Stimulated activated CD4-positive, alpha-beta T cell treated with anti-CD3 and anti-CD28 coated beads, Interleukin-2, amount 100 ng/mL, for 4 hours (primary cell): ENCODE measurements around the gene NUP98.
"Not testable (repeated sequence)": the region's sequence is repeated elsewhere in the genome, so short reads cannot be mapped to it uniquely, and the experiment has no call there.

Experiments
- DNase-seq: peaks from one replicate; pipeline ENCODE4 v3.0.0-alpha.2; 2020; ENCODE audit warnings: low read depth

NUP98 gene

DNA sequence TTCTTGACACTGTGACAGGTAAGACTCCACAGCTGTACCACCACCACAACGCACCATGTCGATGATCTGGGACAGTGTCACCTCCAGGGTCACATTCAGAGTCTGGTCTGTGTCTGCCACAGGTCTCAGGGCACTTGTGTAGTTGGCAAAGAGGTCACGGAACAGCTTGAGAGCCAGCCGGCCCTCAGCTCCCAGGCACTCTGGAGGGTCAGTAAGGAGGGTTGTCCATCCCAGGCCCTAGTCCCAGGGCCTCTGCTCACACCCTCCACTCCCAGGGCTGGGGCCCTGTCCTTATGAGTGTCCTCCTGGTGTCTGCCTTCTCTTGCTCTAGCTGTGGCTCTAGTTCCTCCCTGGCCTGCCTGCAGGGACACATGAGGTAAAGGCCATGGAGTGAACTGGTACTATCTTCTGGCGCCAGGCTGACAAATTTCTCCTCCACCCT is 127.6 kb downstream of the NUP98 start:
- DNase-seq = no peak

DNA sequence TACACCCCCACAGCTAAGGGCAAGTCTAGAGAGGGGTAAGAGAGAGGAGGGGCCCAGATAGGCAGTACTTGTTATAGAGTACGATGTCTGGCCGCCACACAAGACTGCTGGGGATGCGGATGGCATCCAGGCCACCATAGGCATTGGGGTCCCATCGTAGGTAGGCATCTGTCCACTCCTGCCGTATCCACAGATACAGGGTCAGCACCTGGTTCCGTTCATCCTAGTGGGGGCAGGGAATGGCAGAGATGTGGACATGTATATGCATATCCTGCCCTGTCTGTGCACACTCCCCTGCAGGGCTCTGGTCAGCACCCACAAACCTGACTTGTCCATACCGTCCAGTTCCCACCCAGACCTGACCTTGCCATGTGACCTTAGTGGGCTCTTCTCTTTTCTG is 128.2 kb downstream of the NUP98 start:
- DNase-seq = no peak

DNA sequence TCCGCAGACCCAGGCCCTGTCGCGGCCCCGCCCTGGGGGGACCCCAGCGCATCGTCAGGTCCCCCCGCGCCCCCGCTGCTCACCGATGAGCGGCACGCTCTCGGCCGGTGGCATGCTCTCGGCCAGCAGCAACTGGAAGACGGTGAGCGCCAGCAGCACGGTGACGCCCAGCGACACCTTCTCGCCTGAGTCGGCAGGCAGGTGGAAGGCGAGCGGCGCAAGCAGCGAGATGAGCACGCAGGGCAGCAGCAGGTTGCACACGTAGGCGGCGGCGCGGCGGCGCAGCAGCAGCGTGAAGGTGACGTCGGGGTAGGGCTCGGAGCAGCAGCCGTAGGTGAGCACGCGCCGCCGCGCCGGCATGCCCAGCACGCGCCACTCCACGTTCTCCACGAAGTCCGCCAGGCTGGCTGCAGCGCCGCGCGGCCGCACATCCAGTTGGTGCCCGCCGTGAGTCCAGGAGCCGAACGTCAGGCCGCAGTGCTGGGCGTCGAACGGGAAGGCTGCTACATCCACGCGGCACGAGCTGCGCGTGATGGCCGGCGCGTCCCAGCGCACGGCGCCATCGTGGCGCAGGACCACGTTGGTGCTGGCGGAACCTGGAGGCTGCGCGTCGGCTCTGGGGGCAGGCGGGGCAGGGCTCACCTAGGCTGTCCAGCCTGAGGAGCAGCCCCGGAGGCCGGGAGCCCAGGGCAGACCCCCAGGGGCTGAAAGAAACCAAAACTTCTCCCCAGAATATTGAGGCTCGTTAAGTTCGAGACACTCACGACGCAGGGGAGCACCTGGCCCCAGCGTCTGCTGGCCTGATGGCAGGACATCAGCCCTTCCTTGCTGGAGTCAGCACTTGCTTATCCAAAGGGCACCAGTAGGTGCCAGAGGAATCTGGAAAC is 130.0 kb downstream of the NUP98 start:
- DNase-seq = no peak

DNA sequence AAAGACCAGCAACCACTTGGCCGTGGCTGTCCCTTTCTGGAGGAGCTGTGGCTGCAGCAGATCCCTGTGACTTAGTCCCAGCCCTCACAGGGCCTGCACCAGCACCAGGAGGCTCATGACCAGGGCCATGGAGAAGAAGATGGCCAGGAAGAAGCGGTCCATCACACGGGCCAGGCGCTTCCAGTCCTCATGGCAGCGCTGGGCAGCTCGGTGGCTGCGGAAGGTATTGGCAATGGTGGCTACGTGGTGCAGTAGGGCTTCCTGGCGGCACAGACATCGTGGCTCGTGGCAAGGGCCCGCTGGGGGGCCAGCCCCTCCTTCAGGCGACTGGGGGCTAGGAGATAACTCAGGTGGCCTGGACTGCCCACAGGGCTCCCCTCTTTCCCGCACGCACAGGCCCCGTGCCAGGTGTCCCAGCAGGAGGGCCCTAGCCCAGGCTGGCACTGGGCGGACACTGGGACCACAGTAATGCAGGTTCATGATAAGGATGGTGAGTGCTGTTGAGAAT is 131.3 kb downstream of the NUP98 start:
- no peak for DNase-seq

DNA sequence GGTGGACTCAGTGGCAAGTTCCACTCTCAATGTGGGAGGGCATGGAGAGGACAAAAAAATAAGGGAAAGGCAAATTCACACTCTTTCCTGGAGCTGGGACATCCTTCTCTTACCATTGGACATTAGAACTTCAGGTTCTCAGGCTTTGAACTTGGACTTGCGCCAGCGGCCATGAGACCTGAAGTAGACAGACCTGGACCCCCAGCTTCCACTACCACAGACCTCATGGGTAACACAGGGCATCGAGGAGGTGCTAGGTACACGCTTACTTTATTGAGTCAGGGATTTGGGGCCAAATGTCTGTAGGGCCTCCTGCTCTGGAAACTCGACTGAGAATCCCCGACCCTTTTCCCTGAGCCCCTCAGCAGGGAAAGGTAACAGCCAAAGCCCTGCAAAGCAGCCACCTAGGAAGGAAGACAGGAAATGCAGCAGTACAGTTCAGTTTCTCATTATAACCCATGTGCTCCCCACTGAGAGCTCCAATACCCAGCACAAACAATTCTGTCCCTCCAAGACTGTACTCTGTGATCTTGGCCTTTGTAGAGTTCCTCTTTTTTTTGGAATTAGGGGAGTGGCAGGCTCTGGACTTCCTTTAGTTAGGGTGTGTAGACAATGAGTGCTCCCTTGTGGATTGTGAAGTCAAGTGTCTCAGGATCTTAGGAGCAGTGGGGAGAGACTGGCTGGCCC is 131.9 kb downstream of the NUP98 start:
- no peak for DNase-seq

DNA sequence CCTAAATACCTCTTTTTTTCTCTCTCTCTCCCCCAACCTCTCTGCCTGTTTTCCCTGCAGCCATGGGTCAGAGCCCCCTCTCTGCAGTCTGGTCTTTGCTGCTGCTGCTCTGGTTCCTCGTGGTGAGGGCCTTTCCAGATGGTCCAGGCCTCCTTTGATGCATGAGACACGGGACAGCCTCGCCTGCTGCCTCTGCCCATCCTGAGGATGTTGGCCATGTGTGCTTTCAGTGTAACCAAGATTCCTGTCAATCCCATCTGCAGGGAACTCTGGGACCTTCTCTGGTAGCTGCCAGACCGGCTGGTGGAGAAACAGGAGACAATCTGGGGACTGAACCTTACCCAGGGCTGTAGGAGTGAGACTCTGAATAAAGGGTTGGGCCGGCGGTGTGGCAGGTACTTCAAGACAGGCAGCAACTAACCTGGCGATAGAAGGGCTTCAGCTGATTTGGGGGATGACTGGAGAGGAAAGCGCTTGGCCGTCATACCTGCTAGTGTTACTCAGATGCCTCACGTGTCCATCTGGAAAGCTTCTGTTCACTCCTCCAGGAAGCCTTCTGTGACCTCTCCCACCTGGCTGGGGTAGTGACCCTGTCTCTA is 133.2 kb downstream of the NUP98 start:
- DNase-seq = no peak

DNA sequence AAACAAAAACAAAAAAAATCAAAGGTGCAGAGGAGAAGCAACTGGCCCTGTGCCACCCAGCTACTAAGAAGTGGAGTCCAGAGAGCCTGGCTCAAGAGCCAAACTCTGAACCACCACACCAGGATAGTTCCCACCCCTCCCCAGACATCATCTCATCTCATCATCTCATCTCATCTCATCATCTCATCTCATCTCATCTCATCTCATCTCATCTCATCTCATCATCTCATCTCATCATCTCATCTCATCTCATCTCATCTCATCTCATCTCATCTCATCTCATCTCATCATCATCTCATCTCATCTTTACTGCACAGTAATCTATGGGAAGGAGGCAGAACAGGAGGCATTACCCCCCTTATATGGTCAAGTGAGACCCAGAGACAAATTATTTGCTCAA is 134.5 kb downstream of the NUP98 start:
- DNase-seq = no peak

DNA sequence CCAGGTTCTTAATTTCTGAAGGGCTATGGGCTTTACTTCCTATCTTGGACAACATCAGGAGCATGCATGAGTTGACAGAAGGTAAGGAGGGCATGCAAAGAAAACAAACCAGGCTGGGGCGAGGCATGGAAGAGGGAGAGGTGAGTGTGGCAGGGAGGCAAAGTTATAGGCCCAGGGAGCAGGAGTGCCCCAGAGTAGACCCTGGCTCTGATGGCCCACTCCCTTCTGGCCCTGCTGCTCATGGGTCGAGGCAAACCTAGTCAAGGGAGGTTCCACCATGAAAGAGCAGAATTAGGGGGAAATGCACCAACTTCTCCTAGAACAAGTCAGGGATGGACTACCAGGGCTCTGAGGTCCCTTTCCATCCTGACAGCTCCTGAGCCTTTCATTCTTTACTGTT is 136.4 kb downstream of the NUP98 start:
- no peak for DNase-seq

DNA sequence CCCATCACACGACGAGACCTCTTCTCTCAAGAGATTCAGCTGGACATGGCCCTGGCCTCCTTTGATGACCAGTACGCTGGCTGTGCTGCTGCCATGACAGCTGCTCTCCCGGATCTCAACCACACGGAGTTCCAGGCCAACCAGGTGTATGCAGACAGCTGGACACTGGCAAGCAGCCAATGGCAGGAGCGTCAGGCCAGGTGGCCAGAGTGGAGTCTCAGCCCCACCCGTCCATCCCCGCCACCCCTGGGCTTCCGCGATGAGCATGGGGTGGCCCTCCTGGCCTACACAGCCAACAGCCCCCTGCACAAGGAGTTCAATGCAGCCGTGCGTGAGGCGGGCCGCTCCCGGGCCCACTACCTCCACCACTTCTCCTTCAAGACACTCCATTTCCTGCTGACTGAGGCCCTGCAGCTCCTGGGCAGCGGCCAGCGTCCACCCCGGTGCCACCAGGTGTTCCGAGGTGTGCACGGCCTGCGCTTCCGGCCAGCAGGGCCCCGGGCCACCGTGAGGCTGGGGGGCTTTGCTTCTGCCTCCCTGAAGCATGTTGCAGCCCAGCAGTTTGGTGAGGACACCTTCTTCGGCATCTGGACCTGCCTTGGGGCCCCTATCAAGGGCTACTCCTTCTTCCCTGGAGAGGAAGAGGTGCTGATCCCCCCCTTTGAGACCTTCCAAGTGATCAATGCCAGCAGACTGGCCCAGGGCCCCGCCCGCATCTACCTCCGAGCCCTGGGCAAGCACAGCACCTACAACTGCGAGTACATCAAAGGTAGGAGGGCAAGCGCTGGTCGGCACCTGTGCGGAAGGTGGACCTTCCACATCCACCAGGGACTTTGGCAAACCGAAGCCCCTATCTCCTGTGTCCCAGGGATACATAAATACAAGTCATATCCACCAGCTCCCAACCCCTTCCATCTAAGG is 137.5 kb downstream of the NUP98 start:
- no peak for DNase-seq

DNA sequence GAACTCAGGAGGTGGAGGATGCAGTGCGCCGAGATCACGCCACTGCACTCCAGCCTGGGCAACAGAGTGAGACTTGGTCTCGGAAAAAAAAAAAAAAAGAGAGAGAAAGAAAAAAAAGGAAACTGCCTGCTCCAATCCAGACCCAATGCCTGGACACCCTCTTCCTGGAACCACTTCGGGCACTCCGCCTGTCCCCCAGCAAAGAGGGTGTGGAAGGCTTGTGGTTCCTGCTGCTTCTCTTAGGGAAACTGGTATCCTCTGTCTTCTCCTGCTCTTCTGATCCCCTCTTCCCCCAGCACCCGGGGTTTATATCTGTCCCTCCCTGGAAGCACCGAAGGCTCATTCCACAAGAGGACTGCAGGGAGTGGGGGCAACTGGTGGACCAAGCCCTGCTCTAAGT is 139.1 kb downstream of the NUP98 start:
- no peak for DNase-seq

DNA sequence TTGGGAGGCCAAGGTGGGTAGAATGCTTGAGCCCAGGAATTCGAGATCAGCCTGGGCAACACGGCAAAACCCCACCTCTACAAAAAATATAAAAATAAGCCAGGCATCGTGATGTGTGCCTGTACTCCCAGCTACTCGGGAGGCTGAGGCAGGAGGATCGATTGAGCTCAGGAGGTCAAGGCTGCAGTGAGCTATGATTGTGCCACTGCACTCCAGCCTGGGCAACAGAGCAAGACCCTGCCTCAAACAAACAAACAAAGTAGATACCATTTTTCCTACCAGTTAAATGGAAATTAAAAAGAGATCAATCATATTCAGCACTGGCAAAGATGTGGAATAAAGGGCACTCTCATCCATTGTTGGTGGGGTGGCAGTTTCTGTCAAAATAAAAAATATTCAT is 140.0 kb downstream of the NUP98 start:
- DNase-seq = not testable (repeated sequence)

DNA sequence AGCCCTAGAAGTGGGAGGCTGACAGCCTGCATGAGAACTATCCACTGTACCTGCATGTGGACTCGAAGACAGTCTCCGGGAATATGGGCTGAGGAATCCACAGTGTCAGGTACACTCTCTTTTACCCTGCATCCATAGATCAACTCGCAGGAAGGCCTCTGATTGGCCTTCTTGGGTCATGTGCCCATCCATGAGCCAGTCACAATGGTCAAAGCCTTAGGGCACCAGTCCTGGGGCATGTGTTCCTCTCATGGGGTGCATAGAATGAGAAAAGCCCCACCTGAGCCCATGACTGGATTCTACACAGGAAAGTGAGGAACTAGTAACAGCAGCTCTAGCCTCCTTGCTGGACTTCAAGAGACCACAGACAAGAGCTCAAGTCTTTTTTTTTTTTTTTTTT is 141.8 kb downstream of the NUP98 start:
- no peak for DNase-seq

DNA sequence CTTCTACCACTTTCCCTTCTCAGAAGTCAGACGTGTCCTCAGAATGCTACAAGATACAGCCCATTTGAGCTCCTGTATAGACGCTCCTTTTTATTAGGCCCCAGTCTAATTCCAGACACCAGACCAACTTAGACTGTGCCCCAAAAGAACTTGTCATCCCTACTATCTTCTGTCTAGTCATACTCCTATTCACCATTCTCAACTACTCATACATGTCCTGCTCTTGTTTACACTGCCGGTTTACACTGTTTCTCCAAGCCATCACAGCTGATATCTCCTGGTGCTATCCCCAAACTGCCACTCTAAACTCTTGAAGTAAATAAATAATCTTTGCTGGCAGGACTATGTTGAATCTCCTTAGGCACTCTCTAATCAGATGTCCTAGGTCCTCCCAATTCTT is 144.8 kb downstream of the NUP98 start:
- not testable (repeated sequence) for DNase-seq

DNA sequence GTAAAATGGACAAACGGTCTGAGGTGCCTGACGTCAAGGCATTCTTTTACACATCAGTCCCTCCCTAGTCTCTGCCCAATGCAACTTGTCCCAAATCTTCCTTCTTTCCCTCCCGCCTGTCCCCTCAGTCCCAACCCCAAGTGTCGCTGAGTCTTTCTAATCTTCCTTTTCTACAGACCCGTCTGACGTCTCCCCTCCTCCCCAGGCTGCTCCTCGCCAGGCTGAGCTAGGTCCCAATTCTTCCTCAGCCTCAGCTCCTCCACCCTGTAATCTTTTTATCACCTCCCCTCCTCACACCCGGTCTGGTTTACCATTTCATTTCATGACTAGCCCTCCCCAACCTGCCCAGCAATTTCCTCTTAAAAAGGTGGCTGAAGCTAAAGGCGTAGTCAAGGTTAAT is 148.0 kb downstream of the NUP98 start:
- DNase-seq = not testable (repeated sequence)

DNA sequence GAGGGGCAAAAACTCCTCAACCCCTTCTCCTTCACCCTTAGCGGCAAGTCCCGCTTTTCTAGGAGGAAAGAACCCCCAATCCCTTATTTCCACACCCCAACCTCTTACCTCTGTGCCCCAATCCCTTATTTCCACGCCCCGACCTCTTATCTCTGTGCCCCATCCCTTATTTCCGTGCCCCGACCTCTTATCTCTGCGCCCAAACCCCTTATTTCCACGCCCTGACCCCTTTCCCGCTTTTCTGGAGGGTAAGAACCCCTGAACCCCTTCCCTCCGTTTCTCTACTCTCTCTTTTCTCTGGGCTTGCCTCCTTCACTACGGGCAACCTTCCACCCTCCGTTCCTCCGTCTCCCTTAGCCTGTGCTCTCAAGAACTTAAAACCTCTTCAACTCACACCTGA is 148.5 kb downstream of the NUP98 start:
- DNase-seq = not testable (repeated sequence)

DNA sequence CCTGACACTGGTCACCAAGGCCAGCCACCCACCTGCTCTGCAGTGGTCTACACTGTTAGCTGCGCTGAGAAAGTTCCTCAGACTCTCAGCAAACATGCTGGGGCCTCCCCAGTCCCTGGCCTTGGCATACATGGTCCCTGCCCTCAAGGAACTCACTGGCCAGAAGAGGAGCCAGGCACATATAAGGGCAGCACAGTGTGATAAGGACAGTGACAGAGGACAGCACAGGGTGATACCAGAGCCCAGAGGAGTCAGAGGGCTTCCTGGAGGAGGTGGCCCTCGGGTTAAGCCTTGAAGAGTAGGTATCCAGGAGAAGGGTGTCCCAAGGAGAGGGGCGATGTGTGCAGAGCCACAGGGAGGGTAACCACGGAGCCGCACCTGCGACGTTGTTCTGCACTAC is 151.8 kb downstream of the NUP98 start:
- DNase-seq = no peak

DNA sequence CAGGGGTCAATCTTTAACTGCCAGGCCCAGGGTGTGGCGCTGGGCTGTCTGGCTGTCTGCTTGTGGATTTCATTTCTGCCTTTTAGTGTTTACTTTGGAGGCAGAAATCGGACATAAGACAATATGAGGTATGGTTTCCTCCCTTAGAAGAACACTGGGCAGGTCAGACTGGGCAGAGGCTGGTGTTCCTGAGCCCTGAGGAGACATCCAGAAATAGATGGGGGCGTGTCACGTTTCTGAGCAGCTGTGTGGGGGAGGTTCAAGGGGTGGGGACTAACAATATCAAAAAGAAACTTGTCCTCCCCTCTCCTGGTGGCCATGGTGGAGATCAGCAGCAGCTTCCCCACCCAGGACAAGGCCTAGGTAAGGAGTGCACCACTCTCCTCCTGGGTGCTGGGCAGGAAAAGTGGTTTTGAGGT is 152.5 kb downstream of the NUP98 start, which contains the start of gene ART1:
ART1 (plus strand) TSS at position 312 of the 419 bp plus-strand sequence. CDS start 14,086 bp downstream, outside the sequence.
- no peak for DNase-seq

DNA sequence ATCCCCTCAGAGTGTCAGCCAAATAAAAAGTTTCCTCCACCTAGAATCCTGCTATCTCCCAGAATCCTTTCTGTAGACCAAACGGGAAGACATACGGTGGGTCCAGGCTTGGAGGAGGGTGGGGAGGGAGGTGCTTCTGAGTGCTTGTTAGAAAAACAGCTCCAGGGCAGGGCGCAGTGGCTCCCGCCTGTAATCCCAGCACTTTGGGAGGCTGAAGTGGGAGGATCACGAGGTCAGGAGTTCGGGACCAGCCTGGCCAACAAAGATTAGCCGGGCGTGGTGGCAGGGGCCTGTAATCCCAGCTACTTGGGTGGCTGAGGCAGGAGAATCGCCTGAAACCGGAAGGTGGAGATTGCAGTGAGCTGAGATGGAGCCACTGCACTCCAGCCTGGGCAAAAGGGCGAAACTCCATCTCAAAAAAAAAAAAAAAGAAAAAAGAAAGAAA is 154.2 kb downstream of the NUP98 start:
- not testable (repeated sequence) for DNase-seq

DNA sequence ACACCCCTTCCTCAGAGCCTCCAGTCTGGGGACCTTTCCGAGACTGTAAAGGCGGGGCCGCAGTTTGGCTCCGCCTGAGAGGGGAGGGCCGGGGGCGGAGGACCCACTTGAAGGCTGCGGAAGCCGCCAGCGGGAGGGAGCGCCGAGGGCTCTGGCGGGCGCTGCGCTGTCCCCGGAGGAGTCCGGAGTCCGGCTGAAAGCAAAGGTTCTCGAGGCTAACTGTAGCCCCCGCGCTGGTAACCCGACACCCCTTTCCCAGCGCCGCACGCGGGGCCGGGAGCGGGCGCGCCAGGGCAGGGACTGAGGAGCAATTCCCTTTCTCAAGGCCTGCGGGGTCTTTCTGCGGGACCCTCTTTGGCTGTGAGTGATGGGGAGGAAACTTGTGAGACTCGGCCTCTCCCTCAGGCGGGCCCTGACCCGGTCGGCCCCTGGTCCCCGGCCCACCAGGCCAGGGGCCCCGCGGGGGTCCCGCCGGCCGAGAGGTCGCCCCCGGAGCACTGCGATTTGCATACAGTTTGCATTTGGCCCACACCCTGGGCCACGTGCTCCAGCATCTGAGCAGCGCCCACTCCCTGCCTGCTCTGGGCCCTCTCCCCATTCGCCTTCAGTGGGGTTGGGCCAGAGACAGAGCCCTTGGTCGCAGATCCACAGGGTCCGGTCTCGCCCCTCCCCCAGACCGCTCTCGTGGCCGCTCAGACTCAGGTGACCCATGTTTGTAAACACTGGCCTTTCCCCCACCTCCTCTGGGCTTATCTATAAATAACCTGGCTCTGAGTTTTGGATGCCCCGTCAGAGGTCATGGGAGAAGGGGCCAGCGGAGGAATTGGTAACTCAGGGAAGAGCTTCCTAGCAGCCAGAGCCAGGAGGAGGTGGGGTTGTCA is 155.0 kb downstream of the NUP98 start:
- peak; percentile 60 for DNase-seq

DNA sequence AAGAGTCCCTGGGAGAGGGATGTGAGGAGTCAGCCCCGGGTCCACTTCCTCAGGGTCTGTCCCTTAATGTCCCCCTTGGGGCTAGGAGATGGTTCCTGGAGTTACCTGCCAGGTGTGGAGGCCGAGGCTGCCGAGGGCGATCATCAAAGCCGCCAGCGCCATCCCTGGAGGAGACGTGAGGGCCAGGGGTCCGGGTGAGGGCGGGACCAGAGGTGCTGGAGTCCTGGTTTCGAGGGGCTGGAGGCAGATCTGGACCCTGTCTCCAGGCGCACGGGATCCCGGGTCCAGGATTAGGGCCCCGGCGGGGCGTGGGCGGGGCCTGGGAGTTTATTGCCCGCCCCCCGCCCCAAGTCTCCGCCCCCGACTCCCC is 155.7 kb downstream of the NUP98 start, which contains the start of gene ART5:
ART5 (minus strand) TSS at position 292 of the 370 bp plus-strand sequence; CDS start at position 162, 130 bp downstream.
- DNase-seq = no peak
